Loucy (cell line): ENCODE results near the gene SRGAP2C.
"Not testable (repeated sequence)": the region's sequence is repeated elsewhere in the genome, so short reads cannot be mapped to it uniquely, and the experiment has no call there.

Experiments used
- CTCF ChIP-seq: fragments of 200-600 bp; sonication (generic); conservative IDR thresholded peaks from 2 replicates; pipeline ENCODE4 v1.5.1; 2014; ENCODE audit warnings: mild to moderate bottlenecking, antibody characterized with exemption, low read length
- EZH2phosphoT487 ChIP-seq: fragments of 200-600 bp; IDR thresholded peaks from 2 replicates; pipeline ENCODE4 v1.6.1; 2018; ENCODE audit warnings: antibody characterized with exemption, mild to moderate bottlenecking, moderate library complexity, borderline replicate concordance

- not testable (repeated sequence) for TF ChIP-seq EZH2phosphoT487, CTCF
These were observed 6.6 kb upstream of the SRGAP2C start for GRCh38 chr1:121178197-121178596.
